ENCODE measurements around the gene GPR22. TPM values are rescaled to one million over a fixed set of nuclear protein-coding genes. Genes with fewer than 3 reads are reported as not detected.

GPR22 gene
- polyA plus RNA-seq, 10 donors: 0.08 to 0.30 (median 0.11) TPM; not detected in 4

DNA sequence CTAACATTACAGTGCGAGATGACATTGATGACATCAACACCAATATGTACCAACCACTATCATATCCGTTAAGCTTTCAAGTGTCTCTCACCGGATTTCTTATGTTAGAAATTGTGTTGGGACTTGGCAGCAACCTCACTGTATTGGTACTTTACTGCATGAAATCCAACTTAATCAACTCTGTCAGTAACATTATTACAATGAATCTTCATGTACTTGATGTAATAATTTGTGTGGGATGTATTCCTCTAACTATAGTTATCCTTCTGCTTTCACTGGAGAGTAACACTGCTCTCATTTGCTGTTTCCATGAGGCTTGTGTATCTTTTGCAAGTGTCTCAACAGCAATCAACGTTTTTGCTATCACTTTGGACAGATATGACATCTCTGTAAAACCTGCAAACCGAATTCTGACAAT lies 4.3 kb downstream of the GPR22 start:
- no peak for DNase-seq

- no peak for DNase-seq
These were observed 9.4 kb downstream of the GPR22 start for GRCh38 chr7:107479303-107479702.

- peak in 1 of 3 donors; percentile 9 for DNase-seq
These were observed 11.1 kb downstream of the GPR22 start for GRCh38 chr7:107480932-107481331.

DNA sequence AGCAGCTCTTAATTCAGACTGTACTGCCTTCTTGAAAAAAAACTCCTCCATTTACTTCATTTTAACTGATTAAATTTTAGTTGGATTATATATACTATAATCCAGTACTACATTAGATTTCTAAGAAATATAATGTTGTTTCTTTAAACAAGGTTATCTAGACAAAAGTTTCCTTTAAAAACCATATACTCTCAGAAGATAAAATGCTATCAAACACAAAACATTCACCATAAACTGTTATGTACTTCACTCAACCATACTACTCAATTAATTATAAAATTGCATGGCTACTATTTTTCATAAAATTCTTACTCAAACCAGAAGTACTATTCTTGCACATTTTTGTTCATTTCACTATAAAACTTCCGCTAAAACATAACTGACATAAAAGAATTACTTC lies 12.7 kb downstream of the GPR22 start:
- no peak for DNase-seq

GRCh38 chr7:107486041-107486440 lies 16.2 kb downstream of the GPR22 start:
- no peak for DNase-seq

DNA sequence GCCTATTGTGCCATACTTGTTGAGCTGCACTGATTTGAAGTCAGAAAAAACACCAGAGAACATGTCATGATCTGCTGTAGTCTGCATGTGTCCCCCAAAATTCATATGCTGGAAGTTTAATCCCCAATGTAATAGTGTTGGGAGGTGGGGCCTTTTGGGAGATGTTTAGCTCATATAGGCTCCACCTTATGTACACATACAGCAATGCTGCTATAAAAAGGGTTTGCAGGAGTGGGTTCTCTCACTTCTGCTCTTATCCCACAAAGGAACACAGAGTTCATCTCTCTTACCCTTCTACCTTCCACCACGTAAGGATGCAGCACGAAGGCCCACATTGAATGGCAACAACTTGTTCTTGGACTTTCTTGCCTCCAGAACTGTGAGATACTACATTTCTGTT lies 23.0 kb downstream of the GPR22 start:
- DNase-seq: no peak

DNA sequence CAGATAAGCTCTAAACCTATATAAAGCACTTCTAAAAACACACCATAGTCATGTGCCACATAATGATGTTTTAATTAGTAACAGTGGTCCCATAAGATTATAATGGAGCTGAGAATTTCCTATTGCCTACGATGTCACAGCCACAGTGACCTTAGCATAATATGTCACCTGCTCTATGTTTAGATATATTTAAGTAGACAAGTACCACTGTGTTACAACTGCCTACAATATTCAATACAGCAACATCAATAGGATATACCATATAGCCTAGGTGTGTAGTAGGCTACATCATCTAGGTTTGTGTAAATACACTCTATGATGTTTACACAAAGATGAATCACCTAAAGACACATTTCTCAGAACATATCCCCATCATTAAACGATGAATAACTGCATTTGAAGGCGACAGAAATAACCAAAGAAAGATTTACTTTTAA lies 24.5 kb downstream of the GPR22 start:
- DNase-seq: no peak

- DNase-seq: no peak
These were observed 25.0 kb downstream of the GPR22 start for GRCh38 chr7:107494884-107495283.

DNA sequence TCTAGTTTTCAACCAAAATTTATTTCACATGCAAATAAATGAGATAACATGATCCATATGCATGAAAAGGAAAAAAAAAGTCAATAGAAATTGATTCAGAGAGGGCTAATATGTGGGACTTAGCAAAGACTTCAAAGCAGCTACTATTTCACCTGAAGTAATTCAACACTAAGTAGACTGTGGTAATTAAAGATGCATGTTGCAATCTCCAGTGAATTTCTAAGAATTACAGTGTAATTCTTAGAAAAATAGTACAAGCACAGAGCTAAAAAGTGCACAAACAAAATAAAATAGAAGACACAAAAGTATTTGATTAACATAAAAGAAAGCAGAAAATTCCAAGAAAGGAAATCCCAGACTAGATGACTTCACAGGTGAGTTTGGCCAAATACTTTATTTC lies 25.7 kb downstream of the GPR22 start:
- no peak for DNase-seq

GRCh38 chr7:107499731-107500130 lies 29.9 kb downstream of the GPR22 start:
- no peak for DNase-seq

DNA sequence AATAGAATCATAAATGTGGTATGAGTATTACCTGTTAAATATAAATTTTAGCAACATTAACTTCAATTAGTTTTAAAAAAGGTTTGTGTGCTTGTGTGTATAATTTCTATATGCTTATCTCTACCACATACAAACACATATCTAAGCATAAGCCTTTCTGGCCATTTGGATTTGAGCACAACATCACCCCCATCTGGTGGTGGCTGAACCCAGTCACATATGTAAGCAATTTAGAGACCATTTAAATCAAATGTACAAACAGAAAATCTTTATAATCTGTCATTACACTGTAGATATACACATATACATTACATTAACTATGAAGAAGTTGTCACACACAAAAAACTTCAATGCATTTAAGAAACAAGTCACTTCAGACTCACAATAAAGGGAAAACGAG lies 31.7 kb downstream of the GPR22 start:
- no peak for DNase-seq

DNA sequence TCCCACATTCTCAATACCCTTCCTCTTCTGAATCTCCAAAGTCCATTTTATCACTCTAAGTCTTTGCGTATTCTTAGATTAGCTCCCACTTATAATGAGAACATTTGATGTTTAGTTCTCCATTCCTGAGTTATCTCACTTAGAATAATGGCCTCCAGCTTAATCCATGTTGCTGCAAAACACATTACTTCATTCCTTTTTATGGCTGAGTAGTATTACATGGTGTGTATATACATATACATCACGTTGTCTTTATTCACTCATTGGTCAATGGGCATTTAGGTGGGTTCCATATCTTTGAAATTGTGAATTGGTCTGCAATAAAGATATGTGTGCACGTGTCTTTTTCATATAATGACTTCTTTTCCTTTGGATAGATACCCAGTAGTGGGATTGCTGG lies 32.3 kb downstream of the GPR22 start:
- DNase-seq: no peak

GRCh38 chr7:107502797-107503196 lies 32.9 kb downstream of the GPR22 start:
- no peak for DNase-seq

GRCh38 chr7:107503687-107504086 lies 33.8 kb downstream of the GPR22 start:
- DNase-seq: no peak

DNA sequence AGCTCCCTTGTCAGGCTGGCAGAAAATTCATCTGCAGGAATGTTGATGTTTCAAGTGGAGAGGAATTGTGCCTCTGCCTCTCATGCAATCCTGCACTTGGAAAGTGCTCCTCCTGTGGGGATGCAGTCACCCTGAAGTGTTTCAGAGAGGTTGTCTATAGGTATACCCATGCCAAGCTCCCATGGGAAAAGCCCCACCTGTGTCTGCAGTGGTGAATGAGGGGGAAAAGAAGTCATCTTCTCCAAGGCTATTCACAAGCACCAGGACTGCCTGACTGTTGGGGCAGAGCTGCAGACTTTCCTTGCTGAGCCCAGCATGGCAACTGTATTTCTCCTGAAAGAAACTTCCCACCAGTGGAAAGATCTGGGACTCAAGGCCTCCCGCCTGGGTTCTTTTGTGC lies 35.5 kb downstream of the GPR22 start:
- no peak for DNase-seq

DNA sequence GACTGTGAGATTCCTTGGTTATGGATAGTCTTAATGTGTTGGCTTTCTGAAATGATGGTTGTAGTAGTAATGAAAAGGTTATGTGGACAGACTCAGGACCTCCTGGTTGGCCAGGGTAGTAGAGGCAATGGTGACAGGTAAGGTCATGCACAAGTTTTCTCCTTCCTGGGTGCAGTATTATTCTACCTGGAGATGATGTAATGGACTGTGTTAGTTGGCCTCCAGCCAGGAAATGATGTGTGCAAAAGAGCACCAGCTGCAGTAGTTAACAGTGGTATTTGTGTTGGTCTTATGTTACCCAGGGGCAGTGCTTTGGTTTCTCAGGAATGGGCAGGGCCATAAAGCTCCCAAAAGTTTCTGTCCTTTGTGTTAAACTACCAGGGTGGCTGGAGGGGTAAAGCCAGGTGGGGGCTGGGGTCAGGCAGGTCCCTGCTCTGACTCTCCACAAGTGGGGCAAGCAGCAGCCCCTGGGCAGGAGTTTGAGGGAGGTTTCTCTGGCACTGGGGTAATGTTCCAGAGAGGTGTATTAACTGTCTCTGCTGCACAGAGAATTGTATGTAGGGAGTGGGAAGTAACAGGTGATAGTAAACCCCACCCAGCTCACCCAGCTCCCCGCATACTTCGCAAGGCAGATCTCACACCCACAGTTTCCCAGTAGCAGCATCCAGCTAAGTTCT lies 36.3 kb downstream of the GPR22 start:
- DNase-seq: peak in 1 of 3 donors; percentile 6

DNA sequence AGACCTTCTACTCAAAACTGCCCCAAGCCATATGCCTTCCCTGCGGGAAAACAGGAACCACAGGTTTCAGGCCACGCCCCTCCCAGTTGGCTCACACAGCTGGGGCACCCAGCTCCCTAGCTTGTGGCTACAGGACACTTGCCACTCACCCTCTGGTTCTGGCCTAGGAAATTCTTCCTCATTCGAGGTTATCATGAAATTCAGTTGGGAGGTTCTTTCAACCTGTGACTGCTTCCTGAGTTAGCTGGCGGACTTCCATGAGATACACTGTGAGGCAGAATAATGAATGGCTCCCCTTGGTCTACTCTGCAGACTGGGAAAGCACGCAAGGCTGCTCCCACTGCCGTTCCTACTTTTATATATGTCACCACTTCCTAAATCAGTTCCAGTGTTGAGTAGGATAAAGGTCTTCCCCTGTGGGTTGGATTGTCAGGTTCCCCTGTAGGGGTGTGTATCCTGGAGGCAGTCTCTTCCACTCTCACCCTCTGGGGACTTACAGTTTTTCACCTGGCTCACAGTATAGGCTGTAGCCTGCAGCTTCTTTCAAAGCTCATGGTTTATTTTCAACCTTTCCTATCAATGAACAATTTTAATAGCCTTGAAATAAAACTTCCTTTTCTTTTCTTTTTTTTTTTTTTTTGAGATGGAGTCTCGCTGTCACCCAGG lies 37.0 kb downstream of the GPR22 start:
- DNase-seq: no peak

Other genes with a start within 250 kb of the GPR22 start
- 10 to 100 TPM; 23.9 to 36.5 (median 28.1) TPM for gene COG5, start 93.9 kb downstream of the GPR22 start, polyA plus RNA-seq (ENCODE audit: insufficient read length in 10 of 10)
- gene DUS4L, start 93.9 kb downstream of the GPR22 start, polyA plus RNA-seq (ENCODE audit: insufficient read length in 10 of 10): 10 to 100 TPM in 1 of 10 donors, 1 to 10 TPM in 9; 5.5 to 12.4 (median 7.0) TPM
- gene BCAP29, start 110.2 kb downstream of the GPR22 start, polyA plus RNA-seq (ENCODE audit: insufficient read length in 10 of 10): 10 to 100 TPM; 42.5 to 62.4 (median 49.6) TPM
- gene SLC26A4, start 190.8 kb downstream of the GPR22 start, polyA plus RNA-seq (ENCODE audit: insufficient read length in 10 of 10): 1 to 10 TPM in 3 of 10 donors, under 1 TPM in 7; 0.42 to 1.4 (median 0.90) TPM

Data from muscle of back (tissue), 11 donors.